ENCODE results near the gene FAM241A.

GRCh38 chr4:112219826-112220366 is 74.6 kb downstream of the FAM241A start:
- TF ChIP-seq CTCF (IDR thresholded peaks at IDR 0.05; ENCODE audit: insufficient read depth, low read length) (no peak), POLR2AphosphoS5 (IDR thresholded peaks at IDR 0.05; ENCODE audit: low read depth) (no peak), REST (IDR thresholded peaks at IDR 0.05; ENCODE audit: insufficient replicate concordance, low read depth) (no peak), SPI1 (IDR thresholded peaks at IDR 0.05; ENCODE audit: borderline replicate concordance, low read depth) (no peak)
